ENCODE results near the gene PGAM2. TPM values are rescaled to one million over a fixed set of nuclear protein-coding genes. Genes with fewer than 3 reads are reported as not detected.

The PGAM2 gene
- polyA plus RNA-seq, 1 donor: 4.0 TPM

Other genes starting within 250 kb of the PGAM2 start
- 83.9 TPM for gene MRPS24, start 196.1 kb downstream of the PGAM2 start, polyA plus RNA-seq
- 47.8 TPM for gene URGCP, start 159.0 kb downstream of the PGAM2 start, polyA plus RNA-seq
- gene UBE2D4, start 139.1 kb downstream of the PGAM2 start, polyA plus RNA-seq: 13.3 TPM
- 0.72 TPM for gene SPDYE1, start 67.7 kb downstream of the PGAM2 start, polyA plus RNA-seq
- gene DBNL, start 20.9 kb downstream of the PGAM2 start, polyA plus RNA-seq: 66.1 TPM
- gene POLM, start 17.0 kb upstream of the PGAM2 start, polyA plus RNA-seq: 22.7 TPM
- gene AEBP1, start 38.8 kb upstream of the PGAM2 start, polyA plus RNA-seq: 23.1 TPM
- gene POLD2, start 58.0 kb upstream of the PGAM2 start, polyA plus RNA-seq: 64.1 TPM
- 0.52 TPM for gene MYL7, start 75.8 kb upstream of the PGAM2 start, polyA plus RNA-seq
- 2.3 TPM for gene GCK, start 123.9 kb upstream of the PGAM2 start, polyA plus RNA-seq
- gene YKT6, start 135.4 kb upstream of the PGAM2 start, polyA plus RNA-seq: 65.6 TPM

Data from large intestine (tissue), 1 donor.